NCI-H187 (cell line): Measurements from ENCODE around the gene VPREB1.
"Not testable (repeated sequence)": the region's sequence is repeated elsewhere in the genome, so short reads cannot be mapped to it uniquely, and the experiment has no call there.

Experiments used
- DNase-seq, 2 experiments: peaks; one replicate each; lab custom pipeline; 2025; lab: John Stamatoyannopoulos, UW

Gene VPREB1

GRCh38 chr22:22244316-22245250 lies at the start of gene VPREB1:
TSS of gene VPREB1 (plus strand) at chr22:22244786. CDS start at chr22:22244814, 28 bp downstream.
- no peak for DNase-seq

- no peak for DNase-seq
Measured at GRCh38 chr22:22194931-22195264, 49.7 kb upstream of the VPREB1 start.

GRCh38 chr22:22195265-22196017 lies 49.1 kb upstream of the VPREB1 start:
- DNase-seq: peak; percentile 34 to 38

GRCh38 chr22:22196018-22196533 lies 48.5 kb upstream of the VPREB1 start:
- no peak for DNase-seq

- no peak for DNase-seq
Measured at GRCh38 chr22:22196833-22197477, 47.6 kb upstream of the VPREB1 start.

- no peak for DNase-seq
Measured at GRCh38 chr22:22197993-22198402, 46.6 kb upstream of the VPREB1 start.

GRCh38 chr22:22198751-22199150 lies 45.8 kb upstream of the VPREB1 start:
- DNase-seq: no peak

- DNase-seq: no peak
Measured at GRCh38 chr22:22199634-22200033, 45.0 kb upstream of the VPREB1 start.

GRCh38 chr22:22200569-22201184 lies 43.9 kb upstream of the VPREB1 start:
- DNase-seq: no peak

GRCh38 chr22:22201185-22201929 lies 43.2 kb upstream of the VPREB1 start:
- DNase-seq: no peak

GRCh38 chr22:22201930-22202343 lies 42.6 kb upstream of the VPREB1 start:
- no peak for DNase-seq

GRCh38 chr22:22203048-22203971 lies 41.3 kb upstream of the VPREB1 start:
- DNase-seq: no peak

GRCh38 chr22:22207845-22208564 lies 36.6 kb upstream of the VPREB1 start:
- DNase-seq: peak in 1 of 2 experiments; percentile 64

GRCh38 chr22:22208652-22209051 lies 35.9 kb upstream of the VPREB1 start:
- DNase-seq: no peak

- not testable (repeated sequence) for DNase-seq
Measured at GRCh38 chr22:22209080-22209640, 35.4 kb upstream of the VPREB1 start.

- no peak for DNase-seq
Measured at GRCh38 chr22:22210375-22210774, 34.2 kb upstream of the VPREB1 start.

- no peak for DNase-seq
Measured at GRCh38 chr22:22210889-22211833, 33.4 kb upstream of the VPREB1 start.

GRCh38 chr22:22213231-22213630 lies 31.4 kb upstream of the VPREB1 start:
- DNase-seq: no peak
